ENCODE results near the gene ACADS.
A peak's percentile ranks its signal among the peaks of the same experiment; 100 is the strongest.

The ACADS gene

GRCh38 chr12:120702637-120703036, 23.0 kb upstream of the ACADS start:
- H3K36me3 ChIP-seq (ENCODE audit: control insufficient read depth in 2 of 2, insufficient read depth in 2 of 2, low read length in 2 of 2): peaks cover 20 to 35% of the 10 kb centered on the region in 2 donors
- no peaks in the 10 kb centered on the region for H3K9me3 ChIP-seq (ENCODE audit: control insufficient read depth in 2 of 2, low read length in 2 of 2)
- H3K27me3 ChIP-seq (ENCODE audit: control insufficient read depth in 1 of 2, insufficient read depth in 2 of 2, low read length in 2 of 2): no peaks in the 10 kb centered on the region
- H3K27ac ChIP-seq (ENCODE audit: low read length): no peak overlapping the region
- no peak overlapping the region for H3K9ac ChIP-seq (ENCODE audit: low read length in 2 of 2)
- H3K4me1 ChIP-seq (ENCODE audit: control insufficient read depth, insufficient read depth, low read length): peaks cover 2% of the 10 kb centered on the region
- no peak overlapping the region for H3K4me3 ChIP-seq (ENCODE audit: low read length in 2 of 2)

GRCh38 chr12:120703311-120703942, 22.2 kb upstream of the ACADS start:
- no peaks in the 10 kb centered on the region for H3K9me3 ChIP-seq (ENCODE audit: control insufficient read depth in 2 of 2, low read length in 2 of 2)
- H3K9ac ChIP-seq (ENCODE audit: low read length in 2 of 2): no peak overlapping the region
- H3K4me3 ChIP-seq (ENCODE audit: low read length in 2 of 2): no peak overlapping the region
- H3K36me3 ChIP-seq (ENCODE audit: control insufficient read depth in 2 of 2, insufficient read depth in 2 of 2, low read length in 2 of 2): peaks cover 20 to 32% of the 10 kb centered on the region in 2 donors
- H3K27ac ChIP-seq (ENCODE audit: low read length): no peak overlapping the region
- H3K4me1 ChIP-seq (ENCODE audit: control insufficient read depth, insufficient read depth, low read length): peaks cover 2% of the 10 kb centered on the region
- H3K27me3 ChIP-seq (ENCODE audit: control insufficient read depth in 1 of 2, insufficient read depth in 2 of 2, low read length in 2 of 2): no peaks in the 10 kb centered on the region

GRCh38 chr12:120705618-120706017, 20.0 kb upstream of the ACADS start:
- Histone ChIP-seq H3K9ac (ENCODE audit: low read length in 2 of 2) (no peak overlapping the region), H3K36me3 (ENCODE audit: control insufficient read depth in 2 of 2, insufficient read depth in 2 of 2, low read length in 2 of 2) (peaks cover 13 to 17% of the 10 kb centered on the region in 2 donors), H3K27me3 (ENCODE audit: control insufficient read depth in 1 of 2, insufficient read depth in 2 of 2, low read length in 2 of 2) (no peaks in the 10 kb centered on the region), H3K27ac (ENCODE audit: low read length) (no peak overlapping the region), H3K4me1 (ENCODE audit: control insufficient read depth, insufficient read depth, low read length) (peaks cover 6% of the 10 kb centered on the region), H3K9me3 (ENCODE audit: control insufficient read depth in 2 of 2, low read length in 2 of 2) (no peaks in the 10 kb centered on the region), H3K4me3 (ENCODE audit: low read length in 2 of 2) (no peak overlapping the region)

GRCh38 chr12:120706029-120706428, 19.6 kb upstream of the ACADS start:
- no peaks in the 10 kb centered on the region for H3K9me3 ChIP-seq (ENCODE audit: control insufficient read depth in 2 of 2, low read length in 2 of 2)
- no peak overlapping the region for H3K4me3 ChIP-seq (ENCODE audit: low read length in 2 of 2)
- no peak overlapping the region for H3K9ac ChIP-seq (ENCODE audit: low read length in 2 of 2)
- peaks cover 7% of the 10 kb centered on the region for H3K4me1 ChIP-seq (ENCODE audit: control insufficient read depth, insufficient read depth, low read length)
- no peaks in the 10 kb centered on the region for H3K27me3 ChIP-seq (ENCODE audit: control insufficient read depth in 1 of 2, insufficient read depth in 2 of 2, low read length in 2 of 2)
- no peak overlapping the region for H3K27ac ChIP-seq (ENCODE audit: low read length)
- peaks cover 13% of the 10 kb centered on the region in 2 donors for H3K36me3 ChIP-seq (ENCODE audit: control insufficient read depth in 2 of 2, insufficient read depth in 2 of 2, low read length in 2 of 2)

- Histone ChIP-seq H3K9ac (ENCODE audit: low read length in 2 of 2) (no peak overlapping the region), H3K36me3 (ENCODE audit: control insufficient read depth in 2 of 2, insufficient read depth in 2 of 2, low read length in 2 of 2) (peaks cover 2 to 7% of the 10 kb centered on the region in 2 donors), H3K4me3 (ENCODE audit: low read length in 2 of 2) (no peak overlapping the region), H3K4me1 (ENCODE audit: control insufficient read depth, insufficient read depth, low read length) (peaks cover 17% of the 10 kb centered on the region), H3K27ac (ENCODE audit: low read length) (no peak overlapping the region), H3K9me3 (ENCODE audit: control insufficient read depth in 2 of 2, low read length in 2 of 2) (no peaks in the 10 kb centered on the region), H3K27me3 (ENCODE audit: control insufficient read depth in 1 of 2, insufficient read depth in 2 of 2, low read length in 2 of 2) (no peaks in the 10 kb centered on the region)
These were observed 17.0 kb upstream of the ACADS start for GRCh38 chr12:120708651-120709050.

- H3K27me3 ChIP-seq (ENCODE audit: control insufficient read depth in 1 of 2, insufficient read depth in 2 of 2, low read length in 2 of 2): no peaks in the 10 kb centered on the region
- H3K4me1 ChIP-seq (ENCODE audit: control insufficient read depth, insufficient read depth, low read length): peaks cover 19% of the 10 kb centered on the region
- peak within 1 kb of the TSS; percentile 66 for H3K27ac ChIP-seq (ENCODE audit: low read length)
- peaks cover 0 to 11% of the 10 kb centered on the region in 2 donors for H3K36me3 ChIP-seq (ENCODE audit: control insufficient read depth in 2 of 2, insufficient read depth in 2 of 2, low read length in 2 of 2)
- peak within 1 kb of the TSS; percentile 59 to 81 for H3K4me3 ChIP-seq (ENCODE audit: low read length in 2 of 2)
- H3K9ac ChIP-seq (ENCODE audit: low read length in 2 of 2): peak within 1 kb of the TSS; percentile 55 to 70
- no peaks in the 10 kb centered on the region for H3K9me3 ChIP-seq (ENCODE audit: control insufficient read depth in 2 of 2, low read length in 2 of 2)
These were observed 15.4 kb upstream of the ACADS start, which contains the start of gene UNC119B for GRCh38 chr12:120710031-120710804. Gene UNC119B, plus strand, starts transcription at chr12:120710458. Its CDS starts 17 bp downstream, at chr12:120710475.

GRCh38 chr12:120710805-120711296, 14.8 kb upstream of the ACADS start:
- H3K4me3 ChIP-seq (ENCODE audit: low read length in 2 of 2): peak overlapping the region; percentile 59 to 81
- H3K27ac ChIP-seq (ENCODE audit: low read length): peak overlapping the region; percentile 55
- H3K9me3 ChIP-seq (ENCODE audit: control insufficient read depth in 2 of 2, low read length in 2 of 2): no peaks in the 10 kb centered on the region
- peaks cover 19% of the 10 kb centered on the region for H3K4me1 ChIP-seq (ENCODE audit: control insufficient read depth, insufficient read depth, low read length)
- peaks cover 3 to 11% of the 10 kb centered on the region in 2 donors for H3K36me3 ChIP-seq (ENCODE audit: control insufficient read depth in 2 of 2, insufficient read depth in 2 of 2, low read length in 2 of 2)
- peak overlapping the region; percentile 55 to 70 for H3K9ac ChIP-seq (ENCODE audit: low read length in 2 of 2)
- no peaks in the 10 kb centered on the region for H3K27me3 ChIP-seq (ENCODE audit: control insufficient read depth in 1 of 2, insufficient read depth in 2 of 2, low read length in 2 of 2)

GRCh38 chr12:120711411-120711810, 14.2 kb upstream of the ACADS start:
- Histone ChIP-seq H3K4me3 (ENCODE audit: low read length in 2 of 2) (peak overlapping the region; percentile 59 to 81), H3K27ac (ENCODE audit: low read length) (peak overlapping the region; percentile 41), H3K9ac (ENCODE audit: low read length in 2 of 2) (peak overlapping the region; percentile 55 to 70), H3K36me3 (ENCODE audit: control insufficient read depth in 2 of 2, insufficient read depth in 2 of 2, low read length in 2 of 2) (peaks cover 8 to 16% of the 10 kb centered on the region in 2 donors), H3K4me1 (ENCODE audit: control insufficient read depth, insufficient read depth, low read length) (peaks cover 19% of the 10 kb centered on the region), H3K27me3 (ENCODE audit: control insufficient read depth in 1 of 2, insufficient read depth in 2 of 2, low read length in 2 of 2) (no peaks in the 10 kb centered on the region), H3K9me3 (ENCODE audit: control insufficient read depth in 2 of 2, low read length in 2 of 2) (no peaks in the 10 kb centered on the region)

GRCh38 chr12:120712610-120713009, 13.0 kb upstream of the ACADS start:
- Histone ChIP-seq H3K4me3 (ENCODE audit: low read length in 2 of 2) (no peak overlapping the region), H3K9me3 (ENCODE audit: control insufficient read depth in 2 of 2, low read length in 2 of 2) (no peaks in the 10 kb centered on the region), H3K4me1 (ENCODE audit: control insufficient read depth, insufficient read depth, low read length) (peaks cover 19% of the 10 kb centered on the region), H3K9ac (ENCODE audit: low read length in 2 of 2) (no peak overlapping the region), H3K27me3 (ENCODE audit: control insufficient read depth in 1 of 2, insufficient read depth in 2 of 2, low read length in 2 of 2) (no peaks in the 10 kb centered on the region), H3K36me3 (ENCODE audit: control insufficient read depth in 2 of 2, insufficient read depth in 2 of 2, low read length in 2 of 2) (peaks cover 15 to 23% of the 10 kb centered on the region in 2 donors), H3K27ac (ENCODE audit: low read length) (no peak overlapping the region)

GRCh38 chr12:120713861-120714482, 11.7 kb upstream of the ACADS start:
- Histone ChIP-seq H3K9me3 (ENCODE audit: control insufficient read depth in 2 of 2, low read length in 2 of 2) (no peaks in the 10 kb centered on the region), H3K27ac (ENCODE audit: low read length) (no peak overlapping the region), H3K4me3 (ENCODE audit: low read length in 2 of 2) (no peak overlapping the region), H3K27me3 (ENCODE audit: control insufficient read depth in 1 of 2, insufficient read depth in 2 of 2, low read length in 2 of 2) (no peaks in the 10 kb centered on the region), H3K4me1 (ENCODE audit: control insufficient read depth, insufficient read depth, low read length) (peaks cover 19% of the 10 kb centered on the region), H3K9ac (ENCODE audit: low read length in 2 of 2) (no peak overlapping the region), H3K36me3 (ENCODE audit: control insufficient read depth in 2 of 2, insufficient read depth in 2 of 2, low read length in 2 of 2) (peaks cover 25 to 33% of the 10 kb centered on the region in 2 donors)

All from stomach smooth muscle (tissue), 2 donors.